Calu3 (cell line): Measurements from ENCODE around the gene FRMD1. TPM values are rescaled to one million over a fixed set of nuclear protein-coding genes. Genes with fewer than 3 reads are reported as not detected.

Source experiments
- Bru-seq: library from RNA; stranded (reverse); fragments of 400-500 nt; gene quantifications from one replicate; lab custom pipeline; 2021; lab: Mats Ljungman, UMichigan
- BruChase-seq, 2 experiments: library from RNA; stranded (reverse); fragments of 400-500 nt; gene quantifications; one replicate each; lab custom pipeline; 2021; lab: Mats Ljungman, UMichigan
- BruUV-seq: library from RNA; stranded (reverse); fragments of 400-500 nt; replicated peaks from 2 replicates; lab custom pipeline; 2021; lab: Mats Ljungman, UMichigan
- CTCF ChIA-PET: fragments of 300-600 bp; sonication (Branson Sonifier 250); formaldehyde crosslinking; loops from one replicate; lab custom pipeline; 2022; ENCODE audit warnings: antibody characterized with exemption; lab: Charles Lee
- DNase-seq: peaks from one replicate; pipeline ENCODE4 v3.0.0; 2022
- H3K27ac Mint-ChIP-seq: one replicate; pipeline ENCODE4 v1.8.0; 2022; ENCODE audit warnings: mixed read lengths; ENCODE audit not compliant: unreplicated experiment
- H3K27me3 Mint-ChIP-seq: one replicate; pipeline ENCODE4 v1.8.0; 2022; ENCODE audit warnings: mixed read lengths; ENCODE audit not compliant: unreplicated experiment
- H3K36me3 Mint-ChIP-seq: one replicate; pipeline ENCODE4 v1.8.0; 2022; ENCODE audit warnings: mild to moderate bottlenecking, moderate library complexity, mixed read lengths; ENCODE audit not compliant: insufficient read depth, unreplicated experiment
- H3K4me1 Mint-ChIP-seq: one replicate; pipeline ENCODE4 v1.8.0; 2022; ENCODE audit warnings: mild to moderate bottlenecking, low read depth, mixed read lengths; ENCODE audit not compliant: unreplicated experiment
- H3K4me3 Mint-ChIP-seq: one replicate; pipeline ENCODE4 v1.8.0; 2022; ENCODE audit warnings: mild to moderate bottlenecking, low read depth, moderate library complexity, mixed read lengths; ENCODE audit not compliant: unreplicated experiment
- H3K9me3 Mint-ChIP-seq: one replicate; pipeline ENCODE4 v1.8.0; 2022; ENCODE audit warnings: low read depth, mixed read lengths; ENCODE audit not compliant: unreplicated experiment
- CTCF ChIP-seq: fragments of 200-600 bp; IDR thresholded peaks from one replicate; pipeline ENCODE4 v1.8.0; 2022; ENCODE audit warnings: antibody characterized with exemption; ENCODE audit not compliant: unreplicated experiment
- intact Hi-C: fragments of 100-400 bp; cut with micrococcal nuclease; formaldehyde crosslinking; loops from one replicate; pipeline ENCODE4 v1.10.0; 2022; ENCODE audit not compliant: unreplicated experiment
- long read RNA-seq: library from polyadenylated mRNA; stranded (forward); transcript quantifications from one replicate; pipeline ENCODE4 v2.0.0, GENCODE V29; 2022
- total RNA-seq: library from RNA; stranded (reverse); gene quantifications from 2 replicates; pipeline ENCODE4 v1.2.3, GENCODE V29; 2022

Gene FRMD1
- total RNA-seq (not detected in 2 replicates), Bru-seq, nascent RNA (not detected), BruChase-seq, experiment 1, labeled RNA remaining after a 6-hour chase (not detected), BruChase-seq, experiment 2, labeled RNA remaining after a 2-hour chase (not detected)
- long read RNA-seq, result 0 reads

- H3K9me3 Mint-ChIP-seq, result no peaks in the 10 kb centered on the region
- no peaks in the 10 kb centered on the region for H3K4me1 Mint-ChIP-seq
- no peak for DNase-seq
- no peak for TF ChIP-seq CTCF
- no peaks in the 10 kb centered on the region for H3K36me3 Mint-ChIP-seq
- CTCF ChIA-PET, result no interaction called here
- peaks cover 76% of the 10 kb centered on the region for H3K27me3 Mint-ChIP-seq
- intact Hi-C loops, result no loop called here
- no TSS peak for BruUV-seq
- H3K27ac Mint-ChIP-seq, result no peak within 1 kb of the TSS
- no peak within 1 kb of the TSS for H3K4me3 Mint-ChIP-seq
Observed at GRCh38 chr6:168078943-168079405, at the start of gene FRMD1. Gene FRMD1, minus strand, starts transcription at chr6:168079212. Its CDS starts 118 bp downstream, at chr6:168079094.

GRCh38 chr6:168128006-168128630 is 49.1 kb upstream of the FRMD1 start:
- no peak for TF ChIP-seq CTCF
- Mint-ChIP-seq H3K36me3 (no peaks in the 10 kb centered on the region), H3K9me3 (no peaks in the 10 kb centered on the region), H3K4me3 (no peak overlapping the region), H3K27me3 (peaks cover 85% of the 10 kb centered on the region), H3K4me1 (no peaks in the 10 kb centered on the region), H3K27ac (no peak overlapping the region)
- BruUV-seq, result no TSS peak
- intact Hi-C loops, result no loop called here
- CTCF ChIA-PET, result no interaction called here
- no peak for DNase-seq

GRCh38 chr6:168127384-168127868 is 48.4 kb upstream of the FRMD1 start:
- H3K27me3 Mint-ChIP-seq, result peaks cover 86% of the 10 kb centered on the region
- no peaks in the 10 kb centered on the region for H3K4me1 Mint-ChIP-seq

More at GRCh38 chr6:168127384-168127868, 48.4 kb upstream of the FRMD1 start:
- no peak overlapping the region for H3K4me3 Mint-ChIP-seq
- H3K36me3 Mint-ChIP-seq, result no peaks in the 10 kb centered on the region
- CTCF ChIA-PET, result no interaction called here
- BruUV-seq, result no TSS peak
- no peak for TF ChIP-seq CTCF
- no peak overlapping the region for H3K27ac Mint-ChIP-seq
- H3K9me3 Mint-ChIP-seq, result no peaks in the 10 kb centered on the region
- DNase-seq, result no peak
- intact Hi-C loops, result no loop called here
